GM12891 (cell line): ENCODE results near the gene TMEM203.

Experiments
- PAX5 ChIP-seq: IDR thresholded peaks from 2 replicates; pipeline ENCODE4 v1.6.1; 2011; ENCODE audit warnings: low read length, moderate library complexity, mild to moderate bottlenecking; ENCODE audit not compliant: insufficient read depth, severe bottlenecking
- POLR2A ChIP-seq: IDR thresholded peaks from 2 replicates; pipeline ENCODE4 v1.6.1; 2011; ENCODE audit warnings: low read depth, low read length, control low read depth
- POLR2AphosphoS5 ChIP-seq: IDR thresholded peaks from 2 replicates; pipeline ENCODE4 v1.6.1; 2011; ENCODE audit warnings: low read depth, low read length, control low read depth
- POU2F2 ChIP-seq: IDR thresholded peaks from 2 replicates; pipeline ENCODE4 v1.6.1; 2011; ENCODE audit warnings: low read depth, mild to moderate bottlenecking, control low read depth, low read length, moderate library complexity
- TAF1 ChIP-seq: IDR thresholded peaks from 2 replicates; pipeline ENCODE4 v1.6.1; 2011; ENCODE audit warnings: low read depth, low read length, control low read depth

- TF ChIP-seq POLR2A (no peak), POLR2AphosphoS5 (no peak), TAF1 (no peak), PAX5 (no peak), POU2F2 (no peak)
These were observed 40.8 kb downstream of the TMEM203 start for GRCh38 chr9:137164370-137165249.
